CD4-positive, alpha-beta T cell treated with Interleukin-4 for 4 hours (primary cell): ENCODE results near the gene SPIN1.

ENCODE experiments used
- DNase-seq: peaks from one replicate; pipeline ENCODE4 v3.0.0-alpha.2; 2020

Gene SPIN1

GRCh38 chr9:88501086-88501485 is 112.8 kb downstream of the SPIN1 start:
- no peak for DNase-seq

- DNase-seq = no peak
Observed at GRCh38 chr9:88502552-88503034, 114.3 kb downstream of the SPIN1 start.

GRCh38 chr9:88503081-88503844 is 115.0 kb downstream of the SPIN1 start:
- no peak for DNase-seq

GRCh38 chr9:88503845-88504764 is 115.9 kb downstream of the SPIN1 start:
- no peak for DNase-seq

- DNase-seq = no peak
Observed at GRCh38 chr9:88508326-88508725, 120.1 kb downstream of the SPIN1 start.

GRCh38 chr9:88511906-88512305 is 123.7 kb downstream of the SPIN1 start:
- DNase-seq = no peak

GRCh38 chr9:88514247-88514646 is 126.0 kb downstream of the SPIN1 start:
- DNase-seq = no peak

- DNase-seq = no peak
Observed at GRCh38 chr9:88521308-88521707, 133.1 kb downstream of the SPIN1 start.

GRCh38 chr9:88522360-88522759 is 134.1 kb downstream of the SPIN1 start:
- no peak for DNase-seq

- DNase-seq = no peak
Observed at GRCh38 chr9:88523056-88523455, 134.8 kb downstream of the SPIN1 start.

- DNase-seq = no peak
Observed at GRCh38 chr9:88524911-88525310, 136.7 kb downstream of the SPIN1 start.

- DNase-seq = no peak
Observed at GRCh38 chr9:88527618-88528017, 139.4 kb downstream of the SPIN1 start.
